Ascending aorta (tissue), 2 donors: ENCODE data around the gene FARP2. TPM values are rescaled to one million over a fixed set of nuclear protein-coding genes. Genes with fewer than 3 reads are reported as not detected.

Source experiments
- DNase-seq, 2 donors: peaks; one replicate each; pipeline ENCODE4 v3.0.0-alpha.2; 2019; ENCODE audit warnings: low spot score in 2 of 2
- H3K27ac ChIP-seq, 2 donors: fragments of 200-600 bp; sonication (generic); one replicate each; pipeline ENCODE4 v1.5.1; 2016 to 2017; ENCODE audit warnings: mild to moderate bottlenecking in 1 of 2
- H3K27me3 ChIP-seq: fragments of 200-600 bp; sonication (generic); one replicate; pipeline ENCODE4 v1.5.1; 2017
- H3K36me3 ChIP-seq, 2 donors: fragments of 200-600 bp; sonication (generic); one replicate each; pipeline ENCODE4 v1.5.1; 2016
- H3K4me1 ChIP-seq, 2 donors: fragments of 200-600 bp; sonication (generic); one replicate each; pipeline ENCODE4 v1.5.1; 2016 to 2017; ENCODE audit warnings: mild to moderate bottlenecking in 1 of 2
- H3K4me3 ChIP-seq, 2 donors: fragments of 200-600 bp; sonication (generic); one replicate each; pipeline ENCODE4 v1.5.1; 2016 to 2017; ENCODE audit warnings: mild to moderate bottlenecking in 1 of 2
- H3K9me3 ChIP-seq, 2 donors: fragments of 200-600 bp; sonication (generic); one replicate each; pipeline ENCODE4 v1.5.1; 2016
- intact Hi-C: fragments of 100-400 bp; cut with DNase I; formaldehyde crosslinking; loops from one replicate; pipeline ENCODE4 v1.15.1; 2023
- total RNA-seq: library from RNA; depleted of rRNA; stranded (reverse); fragments of >200 nt; gene quantifications from one replicate; pipeline ENCODE4 v1.1.0, GENCODE V29; 2016
- TF ChIP-seq, protein P1 (sequence below), 3 experiments: fragments of 200-600 bp in 2 of 3; fragments of 450-650 bp in 1 of 3; sonication (generic) in 2 of 3; IDR thresholded peaks; one replicate each; pipeline ENCODE4 v1.5.1; 2016 to 2019; ENCODE audit warnings: antibody characterized with exemption in 3 of 3, mild to moderate bottlenecking in 1 of 3, moderate library complexity in 1 of 3

The FARP2 gene
- total RNA-seq, 1 donor from 2014 or later, result 19.6 TPM

DNA sequence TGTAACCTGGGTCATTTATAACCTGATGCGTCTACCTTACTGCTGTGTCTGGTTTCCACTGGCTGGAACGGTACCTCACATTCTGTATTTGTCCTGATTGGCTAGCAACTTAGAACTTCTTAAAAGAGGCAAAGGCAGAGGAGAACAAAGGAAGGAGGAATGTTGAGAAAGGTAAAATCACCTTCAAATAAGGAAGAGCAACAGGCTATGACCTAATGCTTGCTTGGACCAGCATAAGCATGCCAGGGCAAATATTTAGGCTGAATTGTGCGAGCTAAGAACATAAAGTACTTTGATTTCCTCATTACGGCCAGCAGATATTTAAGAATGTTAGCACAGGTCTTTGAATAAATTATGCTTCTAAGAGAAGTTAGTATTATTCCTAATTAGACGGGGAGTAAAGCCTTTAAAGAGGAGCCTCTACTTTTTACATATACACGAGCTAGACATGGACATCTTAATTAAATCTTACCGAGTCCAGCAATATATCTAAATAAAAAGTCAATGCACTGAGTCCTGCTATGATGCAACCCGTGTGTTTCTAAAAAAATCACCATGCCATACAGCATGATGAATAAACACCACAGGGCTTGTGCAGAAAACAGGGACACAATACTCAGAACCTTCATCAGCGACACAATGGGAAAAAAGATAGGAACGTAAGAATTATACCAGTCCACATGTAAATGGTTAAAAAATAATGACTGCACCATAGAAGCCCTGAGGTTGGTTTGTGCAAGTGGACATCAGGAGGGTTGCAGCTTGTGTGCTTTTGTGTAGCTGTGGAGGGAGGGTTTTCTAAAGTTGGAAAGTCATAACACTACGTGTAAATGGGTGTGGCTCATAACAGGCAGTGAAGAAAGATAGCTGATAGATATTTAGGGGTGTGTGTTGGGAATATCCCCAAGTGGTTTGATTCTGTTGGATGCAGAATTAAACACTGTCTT, 26.1 kb upstream of the FARP2 start:
- TF ChIP-seq, protein P1, sequence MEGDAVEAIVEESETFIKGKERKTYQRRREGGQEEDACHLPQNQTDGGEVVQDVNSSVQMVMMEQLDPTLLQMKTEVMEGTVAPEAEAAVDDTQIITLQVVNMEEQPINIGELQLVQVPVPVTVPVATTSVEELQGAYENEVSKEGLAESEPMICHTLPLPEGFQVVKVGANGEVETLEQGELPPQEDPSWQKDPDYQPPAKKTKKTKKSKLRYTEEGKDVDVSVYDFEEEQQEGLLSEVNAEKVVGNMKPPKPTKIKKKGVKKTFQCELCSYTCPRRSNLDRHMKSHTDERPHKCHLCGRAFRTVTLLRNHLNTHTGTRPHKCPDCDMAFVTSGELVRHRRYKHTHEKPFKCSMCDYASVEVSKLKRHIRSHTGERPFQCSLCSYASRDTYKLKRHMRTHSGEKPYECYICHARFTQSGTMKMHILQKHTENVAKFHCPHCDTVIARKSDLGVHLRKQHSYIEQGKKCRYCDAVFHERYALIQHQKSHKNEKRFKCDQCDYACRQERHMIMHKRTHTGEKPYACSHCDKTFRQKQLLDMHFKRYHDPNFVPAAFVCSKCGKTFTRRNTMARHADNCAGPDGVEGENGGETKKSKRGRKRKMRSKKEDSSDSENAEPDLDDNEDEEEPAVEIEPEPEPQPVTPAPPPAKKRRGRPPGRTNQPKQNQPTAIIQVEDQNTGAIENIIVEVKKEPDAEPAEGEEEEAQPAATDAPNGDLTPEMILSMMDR (IDR thresholded peaks at IDR 0.05), result no peak
- Histone ChIP-seq H3K4me3 (no peak overlapping the region), H3K27ac (no peak overlapping the region), H3K36me3 (peaks cover 32 to 65% of the 10 kb centered on the region in 2 donors), H3K9me3 (no peaks in the 10 kb centered on the region), H3K27me3 (no peaks in the 10 kb centered on the region), H3K4me1 (no peaks in the 10 kb centered on the region)
- no peak for DNase-seq
- intact Hi-C loops, result no loop called here

DNA sequence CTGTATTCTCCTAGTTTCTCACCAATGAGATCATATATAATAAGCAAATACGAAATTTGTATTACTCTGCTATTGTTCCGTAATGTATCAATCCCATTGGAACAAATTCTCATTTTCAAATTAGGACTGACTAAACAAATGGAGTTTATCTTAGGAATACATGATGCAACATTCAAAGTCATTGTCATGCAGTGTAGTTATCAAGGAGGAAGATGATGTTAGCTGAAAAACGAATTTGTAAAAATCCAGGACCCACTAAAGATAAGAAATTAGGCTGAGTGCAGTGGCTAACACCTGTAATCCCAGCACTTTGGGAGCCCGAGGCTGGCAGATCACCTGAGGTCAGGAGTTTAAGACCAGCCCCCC, 25.5 kb upstream of the FARP2 start:
- intact Hi-C loops, result no loop called here
- TF ChIP-seq, protein P1 (IDR thresholded peaks at IDR 0.05), result no peak
- no peak for DNase-seq
- no peaks in the 10 kb centered on the region for H3K27me3 ChIP-seq
- H3K4me3 ChIP-seq, result no peak overlapping the region
- peaks cover 29 to 70% of the 10 kb centered on the region in 2 donors for H3K36me3 ChIP-seq
- no peaks in the 10 kb centered on the region for H3K4me1 ChIP-seq
- H3K9me3 ChIP-seq, result no peaks in the 10 kb centered on the region
- H3K27ac ChIP-seq, result no peak overlapping the region

- Histone ChIP-seq H3K4me3 (no peak overlapping the region), H3K27ac (no peak overlapping the region), H3K4me1 (no peaks in the 10 kb centered on the region), H3K9me3 (no peaks in the 10 kb centered on the region), H3K27me3 (no peaks in the 10 kb centered on the region), H3K36me3 (peaks cover 31 to 62% of the 10 kb centered on the region in 2 donors)
- no peak for DNase-seq
- intact Hi-C loops, result no loop called here
- TF ChIP-seq, protein P1 (IDR thresholded peaks at IDR 0.05), result no peak
Measured at GRCh38 chr2:241334813-241335212, 21.3 kb upstream of the FARP2 start.

DNA sequence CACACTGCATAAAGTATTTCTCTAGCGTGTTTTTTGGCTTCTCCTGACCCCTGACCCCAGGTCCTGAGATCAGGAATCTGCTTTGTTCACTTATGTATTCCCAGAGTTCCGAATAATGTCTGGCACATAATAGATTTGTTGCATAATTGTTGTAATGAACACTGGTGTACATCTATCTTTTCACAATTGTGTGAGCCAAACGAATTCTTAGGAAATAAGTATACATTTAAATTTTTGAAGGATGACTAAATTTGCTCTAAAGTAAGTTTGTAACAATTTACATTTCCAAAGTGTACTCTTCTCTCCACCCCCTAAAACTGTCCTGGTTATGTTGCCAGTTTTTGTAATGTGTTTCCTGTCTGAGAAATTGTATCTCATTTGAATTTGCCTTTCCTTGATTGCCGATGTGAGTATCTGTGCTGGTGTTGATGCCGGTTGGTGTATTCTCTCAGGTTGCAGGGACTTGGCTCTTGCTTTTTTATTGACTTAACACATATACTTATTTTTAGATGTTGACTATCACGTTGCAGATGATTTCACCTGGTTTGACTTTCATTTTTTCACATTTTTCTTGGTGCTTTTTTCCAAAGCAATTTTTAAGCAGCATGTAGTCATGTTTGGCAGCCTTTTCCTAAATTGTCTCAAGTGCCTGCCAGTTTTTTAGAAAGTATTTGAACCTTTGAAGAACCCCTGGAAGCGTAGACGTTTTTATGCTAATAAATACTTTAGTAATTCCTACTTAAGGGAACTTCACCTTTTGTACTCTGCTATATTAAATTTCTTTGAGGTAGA, 16.1 kb upstream of the FARP2 start:
- intact Hi-C loops, result no loop called here
- Histone ChIP-seq H3K4me1 (no peaks in the 10 kb centered on the region), H3K9me3 (no peaks in the 10 kb centered on the region), H3K27me3 (no peaks in the 10 kb centered on the region), H3K36me3 (peaks cover 68% of the 10 kb centered on the region in 2 donors), H3K4me3 (no peak overlapping the region), H3K27ac (peak overlapping the region; percentile 45 to 54)
- DNase-seq, result no peak
- TF ChIP-seq, protein P1 (IDR thresholded peaks at IDR 0.05), result no peak

DNA sequence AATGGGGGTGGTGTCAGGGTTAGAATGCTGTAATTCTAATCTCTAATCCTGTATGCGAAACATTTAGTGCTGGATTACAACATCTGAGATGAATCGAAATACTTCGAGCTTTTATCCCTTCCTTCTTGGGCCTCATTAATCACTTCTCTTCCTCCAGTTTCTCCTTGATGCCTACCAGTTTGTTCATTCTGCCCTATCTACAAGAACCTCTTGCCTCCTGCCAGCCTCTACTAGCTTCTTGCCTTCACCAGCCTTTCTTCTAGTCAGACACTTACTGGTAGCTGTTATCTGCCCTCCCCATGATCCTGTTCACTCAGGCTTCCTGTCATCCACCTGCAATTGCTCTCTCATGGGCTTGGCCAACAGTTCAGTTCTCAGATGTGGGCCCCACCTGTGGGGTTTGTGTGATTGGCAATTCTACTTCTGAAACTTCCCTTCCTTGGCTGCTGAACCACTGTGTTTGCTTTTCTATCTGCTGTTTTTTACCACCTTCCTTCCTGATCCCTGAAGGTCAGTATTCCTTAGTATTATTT, 15.4 kb upstream of the FARP2 start:
- no peak overlapping the region for H3K4me3 ChIP-seq
- TF ChIP-seq, protein P1 (IDR thresholded peaks at IDR 0.05), result no peak
- H3K36me3 ChIP-seq, result peaks cover 69 to 71% of the 10 kb centered on the region in 2 donors
- no peaks in the 10 kb centered on the region for H3K4me1 ChIP-seq
- no peak for DNase-seq
- intact Hi-C loops, result no loop called here
- peak overlapping the region; percentile 45 to 54 for H3K27ac ChIP-seq
- H3K27me3 ChIP-seq, result no peaks in the 10 kb centered on the region
- H3K9me3 ChIP-seq, result no peaks in the 10 kb centered on the region
